T follicular helper cell (primary cell): ENCODE data around the gene CNFN.

ENCODE experiments used
- DNase-seq: peaks from one replicate; pipeline ENCODE4 v3.0.0-alpha.2; 2020; ENCODE audit warnings: low read depth
- total RNA-seq, 2 experiments: gene quantifications; one replicate each; lab custom pipeline; 2026; lab: John Stamatoyannopoulos, UW

CNFN gene
- 0 reads per million in 2 experiments for total RNA-seq

- DNase-seq: no peak
These were observed at the start of gene CNFN for GRCh38 chr19:42389899-42390298. Gene CNFN (minus strand): TSS chr19:42390297. CDS start chr19:42389037, 1,260 bp downstream.

GRCh38 chr19:42436006-42436405 is 45.9 kb upstream of the CNFN start:
- DNase-seq: no peak

GRCh38 chr19:42435316-42435715 is 45.2 kb upstream of the CNFN start:
- no peak for DNase-seq

GRCh38 chr19:42433503-42434260 is 43.6 kb upstream of the CNFN start:
- peak; percentile 52 for DNase-seq

- DNase-seq: no peak
These were observed 41.4 kb upstream of the CNFN start for GRCh38 chr19:42431486-42431885.

GRCh38 chr19:42428676-42429075 is 38.6 kb upstream of the CNFN start:
- no peak for DNase-seq

- DNase-seq: no peak
These were observed 37.2 kb upstream of the CNFN start, which contains the start of gene LIPE for GRCh38 chr19:42427313-42427712. Gene LIPE (minus strand): TSS chr19:42427388. CDS start chr19:42427149, 239 bp downstream.

GRCh38 chr19:42426643-42427042 is 36.5 kb upstream of the CNFN start:
- no peak for DNase-seq

- DNase-seq: no peak
These were observed 34.6 kb upstream of the CNFN start for GRCh38 chr19:42424712-42425131.

GRCh38 chr19:42424345-42424707 is 34.2 kb upstream of the CNFN start:
- no peak for DNase-seq

GRCh38 chr19:42423462-42424344 is 33.6 kb upstream of the CNFN start:
- DNase-seq: peak; percentile 86

- peak; percentile 36 for DNase-seq
These were observed 32.9 kb upstream of the CNFN start for GRCh38 chr19:42422901-42423461.

GRCh38 chr19:42422092-42422900 is 32.2 kb upstream of the CNFN start:
- DNase-seq: no peak

- DNase-seq: no peak
These were observed 31.5 kb upstream of the CNFN start for GRCh38 chr19:42421591-42422031.

GRCh38 chr19:42421101-42421500 is 31.0 kb upstream of the CNFN start:
- no peak for DNase-seq

- peak; percentile 70 for DNase-seq
These were observed 30.0 kb upstream of the CNFN start for GRCh38 chr19:42420055-42420544.

GRCh38 chr19:42419309-42419708 is 29.2 kb upstream of the CNFN start:
- DNase-seq: no peak

GRCh38 chr19:42412661-42413076 is 22.6 kb upstream of the CNFN start:
- no peak for DNase-seq

- no peak for DNase-seq
These were observed 22.1 kb upstream of the CNFN start for GRCh38 chr19:42412227-42412626.

- no peak for DNase-seq
These were observed 21.6 kb upstream of the CNFN start for GRCh38 chr19:42411581-42412178.

GRCh38 chr19:42410371-42410770 is 20.3 kb upstream of the CNFN start:
- no peak for DNase-seq
